ENCODE data around the gene SARS2.
"Not testable (repeated sequence)": the region's sequence is repeated elsewhere in the genome, so short reads cannot be mapped to it uniquely, and the experiment has no call there.

Gene SARS2

GRCh38 chr19:38929929-38930775 lies at the start of gene SARS2:
Gene SARS2 (minus strand): TSS chr19:38930763. CDS start chr19:38930736, 27 bp downstream.
- peak within 1 kb of the TSS; percentile 97 for H3K27ac Mint-ChIP-seq

GRCh38 chr19:38979812-38980211 lies 49.2 kb upstream of the SARS2 start:
- H3K27me3 Mint-ChIP-seq: peaks cover 43% of the 10 kb centered on the region

More at GRCh38 chr19:38929929-38930775, at the start of gene SARS2:
- H3K27me3 Mint-ChIP-seq: no peaks in the 10 kb centered on the region
- peak within 1 kb of the TSS; percentile 82 for H3K4me3 Mint-ChIP-seq
- peaks cover 4% of the 10 kb centered on the region for H3K9me3 Mint-ChIP-seq
- peak; percentile 82 for ATAC-seq
- peaks cover 33% of the 10 kb centered on the region for H3K36me3 Mint-ChIP-seq
- peaks cover 45% of the 10 kb centered on the region for H3K4me1 Mint-ChIP-seq

GRCh38 chr19:38978326-38978689 lies 47.7 kb upstream of the SARS2 start:
- H3K27ac Mint-ChIP-seq: no peak overlapping the region
- peaks cover 51% of the 10 kb centered on the region for H3K27me3 Mint-ChIP-seq
- H3K4me1 Mint-ChIP-seq: peaks cover 17% of the 10 kb centered on the region
- peaks cover 7% of the 10 kb centered on the region for H3K36me3 Mint-ChIP-seq
- ATAC-seq: no peak
- H3K9me3 Mint-ChIP-seq: peaks cover 9% of the 10 kb centered on the region
- H3K4me3 Mint-ChIP-seq: no peak overlapping the region

More at GRCh38 chr19:38979812-38980211, 49.2 kb upstream of the SARS2 start:
- Mint-ChIP-seq H3K36me3 (peaks cover 7% of the 10 kb centered on the region), H3K9me3 (peaks cover 9% of the 10 kb centered on the region), H3K4me1 (peaks cover 16% of the 10 kb centered on the region), H3K27ac (no peak overlapping the region), H3K4me3 (no peak overlapping the region)
- ATAC-seq: no peak

- Mint-ChIP-seq H3K4me1 (peaks cover 17% of the 10 kb centered on the region), H3K27ac (no peak overlapping the region), H3K9me3 (peaks cover 9% of the 10 kb centered on the region), H3K36me3 (peaks cover 7% of the 10 kb centered on the region), H3K4me3 (no peak overlapping the region), H3K27me3 (peaks cover 51% of the 10 kb centered on the region)
- peak; percentile 92 for ATAC-seq
Observed at GRCh38 chr19:38977445-38978325, 47.1 kb upstream of the SARS2 start.

- H3K27ac Mint-ChIP-seq: no peak overlapping the region
- H3K4me1 Mint-ChIP-seq: peaks cover 17% of the 10 kb centered on the region
- peak overlapping the region; percentile 22 for H3K4me3 Mint-ChIP-seq
Observed at GRCh38 chr19:38975861-38976271, 45.3 kb upstream of the SARS2 start.

GRCh38 chr19:38975214-38975860 lies 44.8 kb upstream of the SARS2 start, which contains the start of gene FBXO17:
Gene FBXO17 (minus strand): TSS chr19:38975742. CDS start chr19:38950319, 25,423 bp downstream.
- Mint-ChIP-seq H3K9me3 (peaks cover 4% of the 10 kb centered on the region), H3K4me3 (peak within 1 kb of the TSS; percentile 60), H3K27ac (no peak within 1 kb of the TSS), H3K27me3 (peaks cover 44% of the 10 kb centered on the region), H3K4me1 (peaks cover 17% of the 10 kb centered on the region), H3K36me3 (peaks cover 1% of the 10 kb centered on the region)
- ATAC-seq: no peak

More at GRCh38 chr19:38975861-38976271, 45.3 kb upstream of the SARS2 start:
- ATAC-seq: no peak
- Mint-ChIP-seq H3K9me3 (peaks cover 9% of the 10 kb centered on the region), H3K27me3 (peaks cover 49% of the 10 kb centered on the region), H3K36me3 (peaks cover 7% of the 10 kb centered on the region)

GRCh38 chr19:38974624-38975213 lies 44.2 kb upstream of the SARS2 start:
- Mint-ChIP-seq H3K27me3 (peaks cover 38% of the 10 kb centered on the region), H3K9me3 (no peaks in the 10 kb centered on the region), H3K4me1 (peaks cover 17% of the 10 kb centered on the region), H3K36me3 (no peaks in the 10 kb centered on the region), H3K4me3 (peak overlapping the region; percentile 60), H3K27ac (no peak overlapping the region)
- ATAC-seq: no peak

- ATAC-seq: no peak
- Mint-ChIP-seq H3K36me3 (no peaks in the 10 kb centered on the region), H3K9me3 (no peaks in the 10 kb centered on the region), H3K4me3 (no peak overlapping the region), H3K27ac (no peak overlapping the region), H3K4me1 (peaks cover 15% of the 10 kb centered on the region), H3K27me3 (peaks cover 27% of the 10 kb centered on the region)
Observed at GRCh38 chr19:38971672-38972071, 41.1 kb upstream of the SARS2 start.

- Mint-ChIP-seq H3K9me3 (no peaks in the 10 kb centered on the region), H3K27me3 (peaks cover 19% of the 10 kb centered on the region), H3K27ac (no peak overlapping the region), H3K4me1 (peaks cover 8% of the 10 kb centered on the region), H3K4me3 (no peak overlapping the region), H3K36me3 (no peaks in the 10 kb centered on the region)
- no peak for ATAC-seq
Observed at GRCh38 chr19:38970664-38971532, 40.3 kb upstream of the SARS2 start.

- not testable (repeated sequence) for ATAC-seq, H3K4me1 Mint-ChIP-seq, H3K27ac Mint-ChIP-seq, H3K9me3 Mint-ChIP-seq, H3K36me3 Mint-ChIP-seq, H3K4me3 Mint-ChIP-seq
- peaks cover 32% of the 10 kb centered on the region for H3K27me3 Mint-ChIP-seq
Observed at GRCh38 chr19:38966149-38966548, 35.6 kb upstream of the SARS2 start.

- ATAC-seq: no peak
- Mint-ChIP-seq H3K4me1 (peaks cover 10% of the 10 kb centered on the region), H3K27ac (no peak overlapping the region)
Observed at GRCh38 chr19:38964738-38965137, 34.2 kb upstream of the SARS2 start.

GRCh38 chr19:38959618-38960017 lies 29.1 kb upstream of the SARS2 start:
- ATAC-seq: no peak
- Mint-ChIP-seq H3K4me3 (no peak overlapping the region), H3K36me3 (no peaks in the 10 kb centered on the region), H3K9me3 (no peaks in the 10 kb centered on the region), H3K27ac (no peak overlapping the region), H3K4me1 (peaks cover 10% of the 10 kb centered on the region), H3K27me3 (peaks cover 26% of the 10 kb centered on the region)

More at GRCh38 chr19:38964738-38965137, 34.2 kb upstream of the SARS2 start:
- H3K4me3 Mint-ChIP-seq: no peak overlapping the region
- no peaks in the 10 kb centered on the region for H3K36me3 Mint-ChIP-seq
- H3K9me3 Mint-ChIP-seq: no peaks in the 10 kb centered on the region
- H3K27me3 Mint-ChIP-seq: peaks cover 32% of the 10 kb centered on the region

- H3K27me3 Mint-ChIP-seq: peaks cover 24% of the 10 kb centered on the region
- no peaks in the 10 kb centered on the region for H3K36me3 Mint-ChIP-seq
- no peak overlapping the region for H3K27ac Mint-ChIP-seq
- ATAC-seq: no peak
- peaks cover 10% of the 10 kb centered on the region for H3K4me1 Mint-ChIP-seq
- no peaks in the 10 kb centered on the region for H3K9me3 Mint-ChIP-seq
- no peak overlapping the region for H3K4me3 Mint-ChIP-seq
Observed at GRCh38 chr19:38958301-38958700, 27.7 kb upstream of the SARS2 start.

GRCh38 chr19:38956264-38956663 lies 25.7 kb upstream of the SARS2 start:
- no peaks in the 10 kb centered on the region for H3K36me3 Mint-ChIP-seq
- ATAC-seq: no peak
- H3K27me3 Mint-ChIP-seq: peaks cover 31% of the 10 kb centered on the region
- H3K4me3 Mint-ChIP-seq: no peak overlapping the region
- H3K4me1 Mint-ChIP-seq: peaks cover 6% of the 10 kb centered on the region
- no peaks in the 10 kb centered on the region for H3K9me3 Mint-ChIP-seq
- H3K27ac Mint-ChIP-seq: no peak overlapping the region
